Measurements from ENCODE around the gene PRKAB2.
"Not testable (repeated sequence)": the region's sequence is repeated elsewhere in the genome, so short reads cannot be mapped to it uniquely, and the experiment has no call there.

PRKAB2 gene

DNA sequence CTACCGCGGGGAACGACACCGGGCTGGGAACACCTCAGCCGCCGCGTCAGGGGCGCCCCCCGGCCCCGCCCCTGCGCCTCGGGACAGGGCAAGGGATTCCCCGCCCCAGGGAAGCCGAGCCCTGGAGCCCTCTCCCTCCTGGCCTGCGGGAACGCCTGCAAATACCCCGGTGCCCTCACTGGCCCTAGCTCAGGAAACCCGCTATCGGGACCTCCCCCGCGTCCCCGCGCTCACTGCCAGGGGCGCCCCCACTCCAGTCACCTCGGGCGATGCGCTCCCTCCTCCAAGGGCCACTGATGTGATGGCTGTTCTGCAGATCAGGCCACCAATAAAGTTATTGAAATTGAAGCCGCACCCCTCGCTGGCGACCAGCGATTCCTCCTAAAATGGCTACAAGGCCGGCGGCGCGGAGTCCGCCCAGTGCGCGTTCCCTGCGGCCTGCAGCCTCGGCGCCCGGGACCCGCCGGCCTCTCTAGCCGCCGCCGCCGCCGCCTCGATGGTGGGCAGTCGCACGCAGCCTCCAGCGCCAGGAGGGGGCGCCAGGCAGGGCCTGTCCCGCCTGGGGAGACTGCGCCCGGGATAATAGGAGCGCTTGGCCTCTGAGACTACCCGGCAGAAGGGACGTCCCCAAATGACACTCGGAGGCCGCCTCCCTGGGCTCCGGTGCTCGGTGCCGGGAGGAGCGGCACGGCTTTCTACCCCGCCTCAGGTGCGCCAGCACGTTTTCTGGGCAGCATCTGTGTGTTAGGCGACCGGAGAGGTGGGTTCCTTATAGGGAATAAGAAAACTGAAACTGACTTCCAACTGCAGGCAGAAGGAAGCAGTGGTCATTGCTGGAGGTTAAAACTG is at the start of gene PRKAB2:
PRKAB2 (minus strand) TSS at position 303 of the 849 bp plus-strand sequence. CDS start 326 bp downstream, outside the sequence.
- peak; percentile 74 to 79 for DNase-seq (ENCODE audit: low read depth in 2 of 2)

DNA sequence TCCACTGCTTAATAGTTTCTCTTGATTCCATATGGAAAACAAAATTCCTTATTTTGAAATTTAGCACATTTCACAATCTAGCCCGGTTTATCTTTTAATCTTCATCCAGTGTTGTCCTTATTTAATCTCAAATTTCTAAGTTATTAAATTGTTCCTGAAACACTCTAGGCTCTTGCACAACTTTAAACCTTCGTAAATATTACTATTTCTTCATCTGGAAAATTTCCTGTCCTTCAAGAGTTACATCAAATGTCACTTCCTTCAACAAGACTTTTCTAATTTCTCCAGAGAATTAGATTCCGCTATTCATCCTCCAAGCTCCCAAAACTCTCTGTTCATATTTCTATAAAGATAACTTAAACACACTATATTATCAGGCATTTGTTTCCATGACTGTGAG is 46.3 kb upstream of the PRKAB2 start:
- no peak for DNase-seq (ENCODE audit: low read depth in 2 of 2)

- no peak for DNase-seq (ENCODE audit: low read depth in 2 of 2)
These were observed 44.9 kb upstream of the PRKAB2 start for GRCh38 chr1:147217141-147217540.

GRCh38 chr1:147216124-147216523 is 43.9 kb upstream of the PRKAB2 start:
- no peak for DNase-seq (ENCODE audit: low read depth in 2 of 2)

- DNase-seq (ENCODE audit: low read depth in 2 of 2), result no peak
These were observed 43.3 kb upstream of the PRKAB2 start for GRCh38 chr1:147215540-147215916.

GRCh38 chr1:147214842-147215539 is 42.7 kb upstream of the PRKAB2 start:
- no peak for DNase-seq (ENCODE audit: low read depth in 2 of 2)

- no peak for DNase-seq (ENCODE audit: low read depth in 2 of 2)
These were observed 42.1 kb upstream of the PRKAB2 start for GRCh38 chr1:147214325-147214724.

DNA sequence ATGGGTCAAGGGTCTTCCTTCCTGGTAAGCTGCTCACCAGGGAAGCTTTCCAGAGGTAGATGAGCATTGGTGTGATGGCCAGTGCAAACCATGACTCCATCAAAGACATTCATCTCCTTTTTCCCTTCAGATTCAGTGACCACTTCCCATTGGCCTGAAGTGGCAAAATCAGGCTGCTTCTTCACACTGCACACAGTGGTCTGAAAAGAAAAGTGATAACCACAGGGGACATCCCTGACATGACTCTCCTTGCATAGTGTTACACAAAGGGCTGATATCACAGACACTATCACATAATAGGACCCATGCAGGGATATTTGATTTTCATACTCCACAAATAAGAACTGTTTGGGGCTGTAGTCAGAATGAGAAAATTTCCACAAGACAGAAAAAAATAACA is 41.0 kb upstream of the PRKAB2 start:
- no peak for DNase-seq (ENCODE audit: low read depth in 2 of 2)

- no peak for DNase-seq (ENCODE audit: low read depth in 2 of 2)
These were observed 39.3 kb upstream of the PRKAB2 start for GRCh38 chr1:147211577-147211976.

DNA sequence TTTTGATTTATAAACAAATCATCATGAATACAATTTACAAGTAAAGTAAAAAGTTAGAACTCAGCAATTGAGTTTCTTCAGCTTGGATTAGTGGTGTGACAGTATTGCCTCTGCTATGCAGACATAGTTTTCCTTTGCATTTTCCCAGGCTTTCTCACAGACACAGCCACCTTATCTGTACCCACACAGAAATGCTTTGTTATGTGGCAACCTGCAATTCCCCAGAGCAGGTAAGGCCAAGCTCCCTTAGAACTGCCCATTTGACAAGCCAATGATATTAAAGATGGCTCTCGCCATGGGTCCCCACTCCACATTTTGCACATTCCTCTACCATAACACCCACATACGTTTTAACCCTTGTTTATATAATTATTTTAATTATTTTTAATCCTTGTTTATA is 38.7 kb upstream of the PRKAB2 start:
- no peak for DNase-seq (ENCODE audit: low read depth in 2 of 2)

DNA sequence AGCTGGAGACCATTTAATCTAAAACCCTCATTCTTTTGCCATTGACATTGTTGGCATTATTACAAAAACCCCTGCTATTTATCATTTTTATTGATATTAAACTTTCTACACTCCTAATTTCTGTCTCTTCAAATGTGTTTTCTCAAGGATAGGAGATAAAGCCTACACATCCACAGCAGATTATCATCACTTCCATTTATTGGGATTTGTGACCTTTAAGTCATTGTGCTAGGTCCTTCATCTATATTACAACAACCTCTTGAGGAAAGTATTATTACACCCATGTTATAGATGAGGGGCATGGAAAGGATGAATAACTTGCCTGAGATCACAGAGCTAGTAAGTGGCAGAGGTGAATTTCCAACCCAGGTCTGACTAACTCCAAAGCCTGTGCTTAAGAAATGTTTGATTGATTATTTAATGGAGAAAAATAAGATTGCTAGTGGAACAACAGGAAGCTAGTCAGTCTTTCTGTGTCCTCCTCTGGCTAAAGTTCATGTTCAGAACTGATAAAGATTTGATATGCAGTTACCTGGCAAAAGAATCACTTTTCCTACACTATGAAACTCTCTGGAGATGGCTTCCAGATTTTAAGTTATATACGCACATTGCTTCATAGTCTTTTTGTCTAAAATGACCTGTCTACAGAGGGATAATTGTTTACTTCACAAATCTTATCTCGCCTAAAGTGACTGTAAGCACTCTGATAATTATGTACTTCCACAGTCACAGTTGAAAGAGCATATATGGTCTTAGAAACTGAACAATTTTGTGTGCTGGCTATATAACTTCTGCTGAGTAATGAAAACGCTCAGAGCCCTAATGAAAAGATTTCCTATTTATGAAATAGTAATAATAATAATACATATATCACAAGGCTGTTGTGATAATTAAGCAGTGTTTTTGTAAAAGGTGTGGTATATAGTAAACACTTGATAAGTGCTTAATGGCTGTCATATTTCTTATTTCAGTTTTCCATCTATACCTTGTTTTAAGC is 37.9 kb upstream of the PRKAB2 start:
- DNase-seq (ENCODE audit: low read depth in 2 of 2), result no peak

DNA sequence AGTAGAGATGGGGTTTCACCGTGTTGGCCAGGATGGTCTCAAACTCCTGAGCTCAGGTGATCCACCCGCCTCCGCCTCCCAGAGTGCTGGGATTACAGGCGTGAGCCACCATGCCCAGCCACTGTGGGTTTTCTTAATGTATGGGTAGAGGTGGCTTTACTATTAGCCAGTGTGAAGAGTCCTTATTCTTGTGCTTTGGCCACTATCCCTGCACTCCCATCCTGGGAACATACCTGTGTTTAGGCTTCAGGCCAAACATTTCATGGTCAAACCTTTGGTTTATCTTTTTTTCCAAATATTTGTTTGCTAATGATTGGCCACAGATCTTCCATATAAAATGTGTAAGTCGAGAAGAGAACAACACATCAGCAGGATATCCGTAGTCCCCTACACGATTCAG is 36.3 kb upstream of the PRKAB2 start:
- DNase-seq (ENCODE audit: low read depth in 2 of 2), result no peak

- no peak for DNase-seq (ENCODE audit: low read depth in 2 of 2)
These were observed 34.9 kb upstream of the PRKAB2 start for GRCh38 chr1:147207192-147207591.

- DNase-seq (ENCODE audit: low read depth in 2 of 2), result no peak
These were observed 31.8 kb upstream of the PRKAB2 start for GRCh38 chr1:147204080-147204479.

DNA sequence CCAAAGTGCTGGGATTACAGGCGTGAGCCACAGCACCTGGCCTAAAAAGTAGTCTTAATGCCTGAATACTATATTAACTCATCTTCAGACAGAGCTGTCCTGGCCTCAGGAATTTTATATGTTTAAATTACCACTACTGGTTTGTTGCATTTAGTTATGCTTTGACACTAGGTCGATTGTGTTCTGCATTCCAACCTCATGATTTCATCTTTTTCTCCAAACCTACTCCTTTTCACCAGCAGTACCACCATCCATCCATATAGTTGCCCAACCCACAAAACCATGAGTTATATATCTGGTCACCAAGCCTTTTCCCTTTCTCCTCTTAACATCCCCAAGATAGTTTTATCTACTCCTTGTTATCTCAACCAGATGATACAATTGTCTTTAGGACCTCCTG is 30.3 kb upstream of the PRKAB2 start:
- DNase-seq (ENCODE audit: low read depth in 2 of 2), result no peak

GRCh38 chr1:147201786-147202185 is 29.5 kb upstream of the PRKAB2 start:
- no peak for DNase-seq (ENCODE audit: low read depth in 2 of 2)

DNA sequence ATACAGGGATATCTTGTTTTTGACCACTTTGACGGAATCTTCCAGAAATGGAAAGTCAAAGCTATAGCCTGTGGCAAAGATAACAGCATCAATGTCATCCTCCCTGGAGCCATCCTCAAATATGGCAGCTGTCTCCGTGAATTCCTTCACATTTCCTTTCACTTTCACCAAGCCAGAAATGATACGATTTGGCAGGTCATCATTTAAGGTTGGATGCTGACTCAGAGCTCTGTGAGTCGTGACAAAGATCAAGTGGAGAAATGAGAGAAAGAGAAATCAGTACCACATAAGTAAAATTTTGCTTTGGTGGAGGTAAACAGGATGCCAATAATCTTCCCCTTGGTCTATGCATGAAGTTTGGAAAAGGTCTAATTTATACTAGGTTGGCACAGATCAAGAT is 29.0 kb upstream of the PRKAB2 start:
- DNase-seq (ENCODE audit: low read depth in 2 of 2), result no peak

- not testable (repeated sequence) for DNase-seq (ENCODE audit: low read depth in 2 of 2)
These were observed 25.1 kb upstream of the PRKAB2 start for GRCh38 chr1:147197324-147197723.

- no peak for DNase-seq (ENCODE audit: low read depth in 2 of 2)
These were observed 17.2 kb upstream of the PRKAB2 start for GRCh38 chr1:147189514-147189913.

GRCh38 chr1:147185432-147185831 is 13.2 kb upstream of the PRKAB2 start:
- DNase-seq (ENCODE audit: low read depth in 2 of 2), result no peak

DNA sequence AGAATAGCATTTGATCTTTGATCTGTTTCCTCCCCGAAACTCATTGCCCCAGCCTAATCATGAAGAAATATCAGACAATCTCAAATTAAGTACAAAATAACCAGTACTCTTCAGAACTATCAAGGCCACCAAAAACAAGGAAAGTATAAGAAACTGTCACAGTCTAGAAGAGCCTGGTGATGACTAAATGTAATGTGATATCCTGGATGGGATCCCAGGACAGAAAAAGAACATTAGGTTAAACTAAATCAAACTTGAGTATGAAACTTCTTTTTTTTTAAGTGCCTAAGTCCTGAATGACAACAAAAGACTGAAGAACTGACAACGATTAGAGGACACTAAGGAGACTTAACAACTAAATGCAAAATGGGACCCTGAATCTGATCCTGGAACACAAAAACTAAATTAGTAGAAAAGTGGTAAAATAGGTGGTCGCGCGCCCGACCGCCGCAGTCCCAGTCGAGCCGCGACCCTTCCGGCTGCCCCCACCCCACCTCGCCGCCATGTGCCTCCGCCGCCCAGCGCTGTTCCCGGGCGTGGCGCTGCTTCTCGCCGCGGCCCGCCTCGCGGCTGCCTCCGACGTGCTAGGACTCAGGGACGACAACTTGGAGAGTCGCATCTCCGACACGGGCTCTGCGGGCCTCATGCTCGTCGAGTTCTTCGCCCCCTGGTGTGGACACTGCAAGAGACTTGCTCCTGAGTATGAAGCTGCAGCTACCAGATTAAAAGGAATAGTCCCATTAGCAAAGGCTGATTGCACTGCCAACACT is 5.5 kb upstream of the PRKAB2 start:
- DNase-seq (ENCODE audit: low read depth in 2 of 2), result no peak
